Measurements from ENCODE around the gene RARA.
A peak's percentile ranks its signal among the peaks of the same experiment; 100 is the strongest.

RARA gene

GRCh38 chr17:40323391-40324381 is 14.7 kb downstream of the RARA start:
- peak; percentile 70 for DNase-seq
- Mint-ChIP-seq H3K9me3 (no peaks in the 10 kb centered on the region), H3K4me3 (peak overlapping the region; percentile 94), H3K36me3 (peaks cover 38% of the 10 kb centered on the region), H3K4me1 (peaks cover 84% of the 10 kb centered on the region), H3K27ac (peak overlapping the region; percentile 91), H3K27me3 (no peaks in the 10 kb centered on the region)
- CTCF ChIA-PET: interaction anchor here (0.9 to 4.6 kb wide), 4 partner anchors 9 to 210 kb away, joined by 3 to 20 read pairs (median 4); no protein-coding TSS in a partner anchor

- Mint-ChIP-seq H3K27me3 (no peaks in the 10 kb centered on the region), H3K9me3 (no peaks in the 10 kb centered on the region), H3K4me3 (peak overlapping the region; percentile 71), H3K27ac (peak overlapping the region; percentile 91), H3K4me1 (peaks cover 87% of the 10 kb centered on the region), H3K36me3 (peaks cover 33% of the 10 kb centered on the region)
- DNase-seq: peak; percentile 49
- CTCF ChIA-PET: interaction anchor here (1.2 to 4.6 kb wide), 7 partner anchors 8 to 29 kb away, joined by 3 to 20 read pairs (median 4); no protein-coding TSS in a partner anchor
Observed at GRCh38 chr17:40325156-40326013, 16.4 kb downstream of the RARA start.

GRCh38 chr17:40326014-40326831 is 17.2 kb downstream of the RARA start:
- CTCF ChIA-PET: interaction anchor here (1.5 to 4.6 kb wide), 7 partner anchors 9 to 29 kb away, joined by 3 to 20 read pairs (median 9); no protein-coding TSS in a partner anchor
- H3K9me3 Mint-ChIP-seq: no peaks in the 10 kb centered on the region
- H3K4me3 Mint-ChIP-seq: peak overlapping the region; percentile 71
- H3K27me3 Mint-ChIP-seq: no peaks in the 10 kb centered on the region
- peaks cover 34% of the 10 kb centered on the region for H3K36me3 Mint-ChIP-seq
- DNase-seq: peak; percentile 71
- H3K4me1 Mint-ChIP-seq: peaks cover 87% of the 10 kb centered on the region
- H3K27ac Mint-ChIP-seq: peak overlapping the region; percentile 91

GRCh38 chr17:40326832-40327199 is 17.8 kb downstream of the RARA start:
- no peaks in the 10 kb centered on the region for H3K27me3 Mint-ChIP-seq
- H3K4me1 Mint-ChIP-seq: peaks cover 90% of the 10 kb centered on the region
- H3K4me3 Mint-ChIP-seq: peak overlapping the region; percentile 71
- CTCF ChIA-PET: interaction anchor here (1.5 to 4.6 kb wide), 7 partner anchors 8 to 28 kb away, joined by 3 to 20 read pairs (median 9); no protein-coding TSS in a partner anchor
- no peak for DNase-seq
- peak overlapping the region; percentile 91 for H3K27ac Mint-ChIP-seq
- H3K36me3 Mint-ChIP-seq: peaks cover 35% of the 10 kb centered on the region
- H3K9me3 Mint-ChIP-seq: no peaks in the 10 kb centered on the region

GRCh38 chr17:40327244-40327729 is 18.3 kb downstream of the RARA start:
- peaks cover 90% of the 10 kb centered on the region for H3K4me1 Mint-ChIP-seq
- no peaks in the 10 kb centered on the region for H3K27me3 Mint-ChIP-seq
- H3K9me3 Mint-ChIP-seq: no peaks in the 10 kb centered on the region
- peak; percentile 49 for DNase-seq
- H3K27ac Mint-ChIP-seq: peak overlapping the region; percentile 91
- peaks cover 32% of the 10 kb centered on the region for H3K36me3 Mint-ChIP-seq
- H3K4me3 Mint-ChIP-seq: peak overlapping the region; percentile 71
- CTCF ChIA-PET: interaction anchor here (1.2 to 4.6 kb wide), 7 partner anchors 9 to 28 kb away, joined by 3 to 20 read pairs (median 9); no protein-coding TSS in a partner anchor

GRCh38 chr17:40327735-40328385 is 18.9 kb downstream of the RARA start:
- Mint-ChIP-seq H3K27me3 (no peaks in the 10 kb centered on the region), H3K4me3 (peak overlapping the region; percentile 71), H3K27ac (peak overlapping the region; percentile 91), H3K4me1 (peaks cover 94% of the 10 kb centered on the region), H3K9me3 (no peaks in the 10 kb centered on the region), H3K36me3 (peaks cover 36% of the 10 kb centered on the region)
- no peak for DNase-seq
- CTCF ChIA-PET: interaction anchor here (1.2 to 4.6 kb wide), 7 partner anchors 9 to 27 kb away, joined by 3 to 20 read pairs (median 9); no protein-coding TSS in a partner anchor

- CTCF ChIA-PET: interaction anchor here (1.2 to 4.6 kb wide), 6 partner anchors 10 to 26 kb away, joined by 3 to 20 read pairs (median 9); no protein-coding TSS in a partner anchor
- no peaks in the 10 kb centered on the region for H3K27me3 Mint-ChIP-seq
- H3K4me3 Mint-ChIP-seq: peak overlapping the region; percentile 17
- no peaks in the 10 kb centered on the region for H3K9me3 Mint-ChIP-seq
- H3K27ac Mint-ChIP-seq: peak overlapping the region; percentile 76
- H3K36me3 Mint-ChIP-seq: peaks cover 41% of the 10 kb centered on the region
- DNase-seq: no peak
- H3K4me1 Mint-ChIP-seq: peaks cover 94% of the 10 kb centered on the region
Observed at GRCh38 chr17:40328386-40328766, 19.4 kb downstream of the RARA start.

- CTCF ChIA-PET: interaction anchor here (1.1 to 2.2 kb wide), 4 partner anchors 13 to 27 kb away, joined by 3 to 10 read pairs (median 7); no protein-coding TSS in a partner anchor
- Mint-ChIP-seq H3K27me3 (no peaks in the 10 kb centered on the region), H3K4me3 (peak overlapping the region; percentile 49), H3K36me3 (peaks cover 56% of the 10 kb centered on the region), H3K9me3 (no peaks in the 10 kb centered on the region), H3K4me1 (peaks cover 95% of the 10 kb centered on the region), H3K27ac (peak overlapping the region; percentile 75)
- DNase-seq: peak; percentile 50
Observed at GRCh38 chr17:40329839-40330794, 21.1 kb downstream of the RARA start.

GRCh38 chr17:40330850-40331470 is 22.0 kb downstream of the RARA start:
- peak overlapping the region; percentile 49 for H3K4me3 Mint-ChIP-seq
- H3K36me3 Mint-ChIP-seq: peaks cover 58% of the 10 kb centered on the region
- no peaks in the 10 kb centered on the region for H3K9me3 Mint-ChIP-seq
- peak overlapping the region; percentile 75 for H3K27ac Mint-ChIP-seq
- CTCF ChIA-PET: interaction anchor here (1.8 to 2.2 kb wide), 3 partner anchors 14 to 28 kb away, joined by 7 to 10 read pairs (median 7); no protein-coding TSS in a partner anchor
- no peak for DNase-seq
- no peaks in the 10 kb centered on the region for H3K27me3 Mint-ChIP-seq
- H3K4me1 Mint-ChIP-seq: peaks cover 91% of the 10 kb centered on the region

GRCh38 chr17:40331743-40332641 is 23.0 kb downstream of the RARA start:
- CTCF ChIA-PET: interaction anchor here (1.8 to 2.2 kb wide), 3 partner anchors 15 to 29 kb away, joined by 7 to 10 read pairs (median 7); no protein-coding TSS in a partner anchor
- Mint-ChIP-seq H3K4me1 (peaks cover 84% of the 10 kb centered on the region), H3K27ac (peak overlapping the region; percentile 82), H3K36me3 (peaks cover 61% of the 10 kb centered on the region), H3K4me3 (no peak overlapping the region), H3K27me3 (no peaks in the 10 kb centered on the region), H3K9me3 (no peaks in the 10 kb centered on the region)
- DNase-seq: peak; percentile 50

All from activated naive CD4-positive, alpha-beta T cell treated with anti-CD3 and anti-CD28 coated beads, Interleukin-2, amount 10 ng/mL, durations not matched to agents 7 days and 5 days (primary cell).